GM21515 (cell line): ENCODE measurements around the gene LPCAT1.
"Not testable (repeated sequence)": the region's sequence is repeated elsewhere in the genome, so short reads cannot be mapped to it uniquely, and the experiment has no call there.

ENCODE experiments used
- ATAC-seq: cut with Tn5 transposase; IDR thresholded peaks from one replicate; pipeline ENCODE4 v1.9.1; 2021; ENCODE audit not compliant: unreplicated experiment

LPCAT1 gene

DNA sequence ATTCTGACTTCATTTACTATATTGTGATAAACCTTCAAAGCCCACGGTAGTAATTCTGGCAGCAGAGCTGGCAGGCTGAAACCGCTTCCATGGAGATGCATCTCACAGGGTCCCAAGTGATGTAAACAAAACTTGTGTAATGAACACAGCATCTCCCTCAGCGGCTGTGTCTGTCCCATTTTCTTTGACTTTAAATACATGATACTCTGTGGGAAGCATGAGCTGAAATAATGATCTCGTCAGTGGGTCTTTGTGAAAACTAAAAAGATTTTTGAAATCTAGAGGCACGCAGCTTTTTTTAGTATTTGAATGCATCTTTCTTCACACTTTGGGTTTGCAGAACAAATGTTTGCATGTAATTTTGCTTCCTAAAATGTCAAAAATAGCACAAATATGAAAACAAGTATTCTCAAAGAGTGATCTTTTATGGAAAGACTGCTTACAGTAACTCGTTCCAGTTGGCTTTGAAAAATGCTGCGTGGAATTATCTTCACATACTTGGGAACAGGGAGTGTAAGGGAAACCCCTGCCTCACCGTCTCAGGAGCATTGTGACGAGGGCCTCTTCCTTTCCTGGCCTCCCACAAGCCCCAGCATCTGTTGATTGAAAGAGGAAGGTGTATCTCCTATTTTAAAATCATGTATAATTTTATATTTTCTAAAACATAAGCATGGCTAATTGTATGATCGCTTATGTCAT lies 18.1 kb upstream of the LPCAT1 start:
- no peak for ATAC-seq

DNA sequence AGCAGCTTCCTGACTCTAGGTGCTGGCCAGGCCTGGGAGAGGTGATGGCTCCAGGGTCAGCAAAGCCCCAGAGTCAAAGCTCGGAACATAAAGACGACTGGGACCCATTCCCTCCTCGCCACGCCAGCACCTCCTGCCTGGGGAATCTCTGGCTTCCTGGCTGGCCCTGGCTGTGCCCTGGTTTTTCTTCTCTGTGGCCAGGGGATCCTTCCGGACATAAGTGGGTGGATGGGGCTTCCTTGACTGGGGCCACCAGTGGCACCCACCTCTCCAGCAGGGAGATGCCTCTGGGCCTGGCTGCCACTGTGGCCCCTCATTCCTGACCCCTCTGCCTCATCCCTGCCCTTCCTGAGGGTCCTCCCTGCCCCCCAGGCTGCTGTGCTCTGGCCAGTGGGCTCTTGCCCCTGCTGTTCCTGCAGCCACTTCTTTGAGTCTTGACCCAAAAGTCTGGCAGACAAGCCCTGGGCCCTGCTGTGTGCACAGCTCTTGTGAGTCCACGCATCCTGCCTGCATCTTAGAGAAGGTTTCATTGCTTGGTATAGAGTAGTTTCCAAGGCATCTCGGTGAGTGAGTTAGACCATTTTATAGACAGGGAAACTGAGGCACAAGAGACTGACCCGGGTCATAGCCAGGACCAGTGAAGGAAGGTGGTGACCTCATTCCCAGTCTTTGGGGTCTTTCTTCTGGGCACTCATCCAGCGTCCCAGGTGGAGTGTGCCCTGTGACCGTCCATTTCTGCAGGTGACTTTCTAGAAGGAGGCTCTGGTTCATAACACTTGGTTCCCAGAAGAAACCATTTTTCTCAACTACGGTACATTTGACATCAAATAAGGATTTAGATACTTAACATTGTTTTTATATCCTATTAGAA lies 17.3 kb upstream of the LPCAT1 start:
- no peak for ATAC-seq

DNA sequence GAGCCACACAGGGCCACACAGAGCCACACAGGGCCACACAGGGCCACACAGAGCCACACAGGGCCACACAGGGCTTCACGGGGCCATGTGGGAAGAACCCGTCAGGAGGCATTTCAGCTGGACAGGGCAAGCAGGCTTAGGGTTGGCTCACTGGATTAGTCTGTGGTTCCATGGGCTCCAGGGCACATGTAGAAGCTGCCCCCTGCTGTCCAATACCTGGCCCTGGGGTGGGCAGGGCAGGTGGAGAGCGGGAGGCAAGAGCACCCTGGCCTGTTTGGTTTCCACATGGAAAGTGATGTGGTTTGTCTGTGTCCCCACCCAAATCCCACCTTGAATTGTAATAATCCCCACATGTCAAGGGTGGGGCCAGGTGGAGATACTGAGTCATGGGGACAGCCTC lies 16.4 kb upstream of the LPCAT1 start:
- ATAC-seq = no peak

DNA sequence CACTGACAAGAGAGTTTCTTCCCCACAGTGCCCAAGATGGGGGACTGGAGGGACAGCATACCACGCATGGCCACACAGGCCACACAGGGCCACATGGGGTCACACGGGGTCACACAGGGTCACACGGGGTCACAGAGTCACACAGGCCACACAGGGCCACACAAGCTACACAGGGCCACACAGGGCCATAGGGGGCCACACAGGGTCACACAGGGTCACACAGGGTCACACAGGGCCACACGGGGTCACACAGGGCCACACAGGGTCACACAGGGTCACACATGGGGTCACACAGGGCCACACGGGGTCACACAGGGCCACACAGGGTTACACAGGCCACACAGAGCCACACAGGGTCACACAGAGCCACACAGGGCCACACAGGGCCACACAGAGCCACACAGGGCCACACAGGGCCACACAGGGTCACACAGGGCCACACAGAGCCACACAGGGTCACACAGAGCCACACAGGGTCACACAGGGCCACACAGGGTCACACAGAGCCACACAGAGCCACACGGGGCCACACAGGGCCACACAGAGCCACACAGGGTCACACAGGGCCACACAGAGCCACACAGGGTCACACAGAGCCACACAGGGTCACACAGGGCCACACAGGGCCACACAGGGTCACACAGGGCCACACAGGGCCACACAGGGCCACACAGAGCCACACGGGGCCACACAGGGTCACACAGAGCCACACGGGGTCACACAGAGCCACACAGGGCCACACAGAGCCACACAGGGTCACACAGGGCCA lies 15.8 kb upstream of the LPCAT1 start:
- ATAC-seq = not testable (repeated sequence)

DNA sequence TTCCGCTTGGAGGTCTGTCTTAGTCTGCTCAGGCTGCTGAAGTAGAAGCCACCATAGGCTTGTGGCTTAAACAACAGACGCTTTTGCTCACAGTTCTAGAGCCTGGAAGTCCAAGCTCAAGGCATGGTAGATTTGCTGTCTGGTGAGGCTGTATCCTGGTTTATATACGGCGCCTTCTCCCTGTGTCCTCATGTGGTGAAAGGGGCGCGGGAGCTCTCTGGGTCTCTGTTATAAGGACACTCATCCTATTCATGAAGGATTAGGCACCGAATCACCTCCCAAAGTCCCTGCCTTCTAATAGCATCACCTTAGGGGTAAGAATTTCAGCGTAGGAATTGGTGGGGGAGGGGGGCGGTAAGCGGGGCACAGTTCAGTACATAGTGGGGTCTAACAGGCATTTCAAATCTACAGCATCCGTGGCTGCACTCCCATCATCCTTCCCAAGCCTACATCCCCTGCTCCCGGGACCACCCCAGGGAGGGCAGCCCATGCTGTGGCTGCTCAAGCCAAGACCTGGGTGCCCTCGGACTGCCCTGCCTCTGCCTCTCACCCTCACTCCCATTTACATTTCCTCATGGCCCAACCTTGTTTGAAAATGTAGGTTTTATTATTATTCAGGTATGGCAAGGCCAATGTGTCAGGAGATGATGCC lies 15.1 kb upstream of the LPCAT1 start:
- no peak for ATAC-seq

DNA sequence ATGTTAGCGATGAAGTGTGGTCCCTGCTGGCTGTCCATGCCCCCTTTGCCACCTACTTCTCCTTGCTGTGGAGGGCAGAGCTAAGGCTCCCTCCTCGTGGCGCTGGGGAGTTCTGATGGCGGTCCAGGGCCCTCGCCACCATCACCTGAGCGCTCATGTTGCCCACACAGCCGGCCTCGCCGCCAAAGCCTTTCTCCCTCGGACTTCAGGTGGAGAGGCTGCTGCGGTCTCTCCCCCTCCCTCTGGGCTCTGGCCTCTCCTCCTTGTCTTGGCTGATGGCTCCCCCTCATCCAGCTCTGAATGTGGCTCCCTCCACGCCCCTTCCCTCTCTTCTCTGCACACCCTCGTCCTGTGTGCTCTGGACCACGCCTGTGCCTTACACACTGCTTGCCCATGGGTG lies 14.5 kb upstream of the LPCAT1 start:
- ATAC-seq = no peak

DNA sequence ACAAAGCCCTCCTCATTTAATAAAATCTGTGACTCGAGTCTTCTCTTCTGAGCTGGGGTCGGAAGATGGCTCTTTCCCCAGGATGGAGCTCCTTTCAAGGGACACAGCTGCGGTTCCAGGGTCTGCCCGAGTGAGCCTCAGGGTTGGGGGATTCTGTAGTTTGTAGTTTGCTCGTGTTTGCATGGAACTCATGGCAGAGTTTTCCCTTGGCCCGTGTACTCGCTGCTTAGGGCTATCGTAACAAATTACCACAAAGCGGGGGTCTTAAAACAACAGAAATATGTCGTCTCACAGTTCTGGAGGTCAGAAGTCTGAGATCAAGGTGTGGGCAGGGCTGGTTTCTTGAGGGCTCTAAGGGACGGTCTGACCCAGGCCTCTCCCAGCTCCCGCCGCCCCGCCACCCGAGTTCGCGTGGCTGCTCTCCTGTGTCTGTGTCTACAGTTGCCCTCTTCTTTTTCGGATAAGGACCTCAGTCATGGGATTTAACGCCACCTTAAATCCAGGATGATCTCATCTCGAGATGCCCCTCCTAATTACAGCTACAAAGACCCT lies 13.9 kb upstream of the LPCAT1 start:
- ATAC-seq = no peak

DNA sequence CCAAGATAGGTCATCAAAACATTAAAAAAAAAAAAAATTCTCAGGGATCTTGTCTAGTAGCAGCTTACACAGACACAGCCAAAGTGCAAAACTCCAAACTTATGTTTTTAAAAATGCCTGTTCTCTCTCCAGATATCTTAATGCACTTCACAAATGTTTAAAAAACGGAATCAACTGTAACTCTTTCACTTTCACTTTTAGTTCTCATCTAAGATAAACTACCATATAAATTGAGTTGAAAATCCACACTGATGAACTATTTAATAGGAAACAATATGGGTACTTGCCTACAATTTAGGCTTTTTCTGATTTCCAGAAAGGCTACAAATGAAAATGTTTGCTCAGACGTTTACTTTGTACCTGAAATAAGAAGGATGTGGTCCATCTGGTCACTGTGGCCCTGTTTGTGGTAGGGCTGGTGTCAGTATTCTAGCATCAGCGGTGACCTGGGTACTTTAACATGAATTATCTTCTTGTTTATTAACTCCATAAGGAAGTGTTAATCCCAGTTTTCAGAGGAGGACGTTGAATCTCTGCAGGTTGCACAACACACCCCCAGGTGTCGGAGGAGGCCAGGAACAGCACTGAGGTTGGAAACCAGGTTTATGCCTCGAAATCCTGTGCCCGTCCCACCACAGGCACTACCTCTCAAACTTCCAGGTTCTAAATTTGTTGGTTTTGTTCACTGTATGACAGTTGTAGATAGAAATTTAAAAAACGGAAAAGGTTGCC lies 13.3 kb upstream of the LPCAT1 start:
- peak; percentile 16 for ATAC-seq

DNA sequence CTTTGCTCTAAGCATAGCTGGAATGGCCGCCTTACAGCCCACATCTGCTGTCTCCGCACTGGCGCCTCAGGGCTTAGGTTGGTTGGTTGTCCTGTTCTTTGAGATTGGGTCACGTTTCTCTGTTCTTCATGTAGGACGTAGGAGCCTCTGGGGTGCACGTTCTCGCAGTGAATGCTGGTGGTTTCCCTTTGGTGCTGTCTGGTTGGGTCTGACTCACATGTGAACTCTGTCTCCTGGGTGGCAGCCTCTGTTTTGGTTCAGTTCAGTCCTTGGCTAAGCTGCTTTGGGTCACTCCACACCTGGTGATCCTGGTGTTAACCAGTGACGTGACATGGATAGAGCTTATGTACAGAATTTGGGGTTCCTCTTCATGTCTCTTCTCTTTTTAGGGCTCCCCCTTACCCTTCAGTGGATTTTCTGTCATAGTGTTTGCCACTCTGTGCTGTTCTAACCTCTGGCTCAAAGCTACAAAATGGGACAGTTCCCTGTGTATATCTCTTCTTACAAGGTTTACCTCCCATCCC lies 12.6 kb upstream of the LPCAT1 start:
- ATAC-seq = peak; percentile 94

DNA sequence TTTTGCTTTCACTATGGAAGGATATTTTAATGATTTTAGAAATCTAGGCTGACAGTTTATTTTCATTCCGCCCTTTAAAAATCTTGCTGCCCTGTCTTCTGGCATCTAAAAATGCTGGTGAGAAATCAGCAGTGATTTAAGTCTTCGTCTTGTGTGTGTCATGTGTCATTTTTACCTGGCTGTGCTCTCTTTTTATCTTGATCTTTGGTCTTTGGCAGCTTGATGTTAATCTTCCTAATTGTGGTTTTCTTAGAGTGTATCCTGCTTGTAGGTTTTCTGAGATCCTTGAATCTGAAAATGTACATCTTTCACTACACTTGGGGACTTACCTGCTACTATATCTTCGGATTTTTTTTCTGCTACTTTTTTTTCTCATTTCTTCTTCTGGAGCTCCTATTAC lies 11.9 kb upstream of the LPCAT1 start:
- ATAC-seq = no peak

DNA sequence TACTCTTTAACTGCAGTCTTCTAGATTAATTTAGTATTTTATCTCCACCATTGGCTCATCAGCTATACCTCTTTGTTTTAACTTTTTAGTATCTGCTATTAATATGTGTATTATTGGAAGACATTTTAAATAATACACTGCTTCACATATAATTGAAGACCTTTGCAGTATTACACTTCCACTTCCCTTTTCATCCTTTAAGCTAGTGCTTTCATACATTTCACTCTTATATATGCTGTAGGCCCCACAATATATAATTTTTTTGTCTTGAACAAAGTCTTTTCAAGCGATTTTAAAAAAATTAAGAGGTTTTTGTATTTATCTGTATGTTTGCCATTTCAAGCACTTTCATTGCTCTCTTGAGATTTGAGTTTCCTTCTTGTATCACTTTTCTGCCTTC lies 8.6 kb upstream of the LPCAT1 start:
- no peak for ATAC-seq

DNA sequence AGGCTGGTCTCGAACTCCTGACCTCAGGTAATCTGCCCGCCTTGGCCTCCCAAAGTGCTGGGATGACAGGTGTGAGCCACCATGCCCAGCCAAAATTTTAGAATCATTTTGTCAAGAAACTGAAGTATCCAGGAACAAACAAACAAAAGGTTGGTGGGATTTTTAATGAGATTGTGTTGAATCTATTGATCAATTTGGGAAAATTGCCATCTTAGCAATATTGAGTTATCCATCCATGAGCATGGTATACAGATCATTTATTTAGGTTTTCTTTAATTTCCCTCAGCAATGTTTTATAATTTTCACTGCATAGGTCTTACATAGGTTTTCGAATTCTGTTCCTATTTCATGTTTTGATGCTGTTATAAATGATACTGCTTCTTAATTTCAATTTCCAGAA lies 5.7 kb upstream of the LPCAT1 start:
- no peak for ATAC-seq

DNA sequence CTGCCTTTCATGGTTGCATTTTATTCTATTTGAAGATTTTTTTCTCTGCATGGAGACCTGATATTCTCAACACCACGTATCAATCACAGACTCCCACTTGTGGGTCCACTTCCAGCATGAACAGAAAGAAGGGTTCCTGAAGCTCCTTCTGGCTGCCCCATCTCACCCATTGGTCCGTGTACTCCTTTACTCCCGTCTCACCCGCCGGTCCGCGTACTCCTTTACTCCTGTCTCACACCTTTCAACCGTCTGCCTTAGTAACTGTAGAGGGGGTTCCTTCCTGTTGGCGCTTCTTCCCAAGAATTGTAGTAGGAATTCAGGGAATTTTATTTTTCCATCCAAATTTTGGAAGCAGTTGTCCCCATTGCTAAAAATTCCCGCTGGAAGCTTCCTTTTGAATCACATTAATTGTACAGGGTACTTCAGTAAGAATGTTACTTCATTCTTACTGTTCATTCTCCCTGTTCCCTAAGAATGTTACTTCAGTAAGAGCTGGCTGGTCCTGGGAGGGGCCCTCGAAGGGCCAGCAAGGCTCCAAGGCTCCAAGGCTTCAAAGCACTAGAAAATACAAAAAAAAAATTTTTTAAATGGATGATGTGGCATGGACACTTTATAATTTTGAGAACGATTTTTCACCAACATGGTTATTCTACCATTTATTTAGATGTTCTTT lies 3.9 kb upstream of the LPCAT1 start:
- no peak for ATAC-seq

DNA sequence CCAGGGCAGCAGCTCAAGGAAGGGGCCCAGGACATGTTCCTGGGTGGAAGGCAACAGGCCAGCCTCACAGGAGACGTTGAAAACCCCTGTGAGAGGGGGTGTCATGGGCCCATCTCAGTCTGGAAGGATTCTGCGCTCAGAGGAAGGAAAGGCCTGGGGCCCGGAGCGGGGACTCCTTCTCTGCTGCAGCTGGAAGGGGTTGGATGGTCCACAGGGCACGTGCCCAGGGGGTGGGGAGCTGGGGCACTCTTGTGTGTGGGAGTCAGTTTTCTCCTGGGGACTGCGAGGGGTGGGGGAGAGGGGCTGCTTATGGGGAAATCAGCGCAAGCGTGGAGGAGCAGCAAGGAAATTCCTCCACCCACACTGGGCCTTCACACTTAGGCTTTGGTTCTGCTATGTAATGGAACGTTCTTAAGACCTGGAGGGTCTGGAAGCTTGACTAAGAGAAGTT lies 2.9 kb upstream of the LPCAT1 start:
- no peak for ATAC-seq

DNA sequence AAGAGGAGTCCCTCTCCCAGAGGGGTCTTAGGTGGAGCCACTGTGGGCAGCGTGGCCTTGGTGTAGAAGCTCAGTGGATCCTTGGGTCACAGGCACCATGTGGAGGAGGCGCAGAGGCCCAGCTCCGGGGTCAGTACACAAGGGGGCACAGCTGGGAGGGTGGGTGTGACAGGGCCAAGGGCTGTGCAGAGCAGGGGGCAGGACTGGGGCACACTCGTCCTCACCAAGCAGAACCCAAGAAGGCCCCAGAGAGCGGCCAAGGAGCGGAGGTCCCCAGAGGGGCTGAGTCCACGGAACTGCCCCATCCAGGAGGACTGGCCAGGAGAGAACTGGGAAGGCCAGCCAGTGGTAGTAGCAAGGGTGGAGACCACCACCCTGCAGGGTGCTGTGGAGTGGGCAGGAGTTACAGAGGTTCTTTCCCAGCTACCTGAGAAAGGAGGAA lies 2.5 kb upstream of the LPCAT1 start:
- ATAC-seq = no peak

DNA sequence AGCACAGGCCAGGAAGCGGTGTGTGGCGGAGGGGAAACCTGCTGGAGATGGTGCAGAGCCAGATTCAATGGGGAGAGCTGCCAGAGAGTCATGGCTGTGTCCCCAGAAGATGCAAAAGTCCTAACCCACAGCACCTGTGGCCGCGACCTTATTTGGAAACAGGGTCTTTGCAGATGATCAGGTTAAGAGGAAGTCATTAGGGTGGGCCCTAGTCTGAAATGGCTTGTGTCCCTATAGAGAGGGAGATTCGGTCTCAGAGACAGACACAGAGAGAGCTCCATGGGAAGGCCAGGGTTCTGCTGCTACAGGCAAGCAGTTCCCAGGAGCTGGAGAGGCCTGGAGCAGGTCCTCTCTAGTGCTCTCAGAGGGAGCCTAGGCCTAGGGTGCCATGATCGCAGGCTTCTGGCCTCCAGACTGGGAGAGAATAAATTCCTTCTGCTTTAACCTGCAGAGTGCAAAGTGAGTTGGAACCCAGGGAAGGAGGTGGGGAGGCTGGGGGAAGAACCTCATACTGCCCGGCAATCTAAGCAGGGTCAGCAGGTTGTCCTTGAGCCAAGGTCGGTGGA lies 1.9 kb upstream of the LPCAT1 start:
- ATAC-seq = no peak

DNA sequence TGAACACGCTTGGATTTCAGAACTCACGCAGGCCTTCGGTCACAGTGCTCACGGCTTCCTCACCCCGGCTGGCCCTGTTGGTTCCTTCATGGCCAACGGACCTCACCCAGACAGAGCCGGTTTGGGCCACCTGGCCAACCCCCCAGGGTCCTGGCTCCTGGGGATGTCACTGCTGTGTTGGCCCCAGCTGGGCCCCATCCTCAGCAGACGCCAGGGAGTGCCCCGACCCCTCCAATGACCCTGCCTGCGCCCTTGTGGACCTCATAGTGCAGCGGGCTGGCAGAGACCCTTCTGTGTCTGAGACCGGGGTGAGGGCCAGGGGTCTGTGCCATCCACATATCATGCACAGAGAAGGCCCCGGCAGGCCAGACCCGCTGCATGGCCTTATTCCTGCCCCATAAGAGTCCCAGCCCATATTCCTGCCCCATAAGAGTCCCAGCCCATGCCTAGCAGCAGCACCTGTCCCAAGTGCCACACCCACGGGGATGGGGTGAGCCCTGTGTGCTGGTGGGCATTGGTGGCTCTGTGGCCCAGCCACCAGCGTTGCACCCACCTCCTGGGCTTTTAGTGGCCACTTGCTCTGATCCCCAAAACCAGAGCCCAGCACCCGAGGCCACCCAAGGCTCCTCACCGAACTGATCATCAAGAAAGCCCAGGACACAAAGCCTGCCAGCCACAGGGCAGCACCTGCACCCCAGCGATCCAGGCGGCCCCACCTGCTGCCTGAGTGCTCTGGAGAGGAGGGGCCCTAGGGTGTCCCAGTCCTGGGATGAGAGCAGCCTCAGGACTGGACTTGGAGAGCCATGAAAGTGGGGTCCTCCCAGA lies 1.3 kb upstream of the LPCAT1 start:
- ATAC-seq = no peak

DNA sequence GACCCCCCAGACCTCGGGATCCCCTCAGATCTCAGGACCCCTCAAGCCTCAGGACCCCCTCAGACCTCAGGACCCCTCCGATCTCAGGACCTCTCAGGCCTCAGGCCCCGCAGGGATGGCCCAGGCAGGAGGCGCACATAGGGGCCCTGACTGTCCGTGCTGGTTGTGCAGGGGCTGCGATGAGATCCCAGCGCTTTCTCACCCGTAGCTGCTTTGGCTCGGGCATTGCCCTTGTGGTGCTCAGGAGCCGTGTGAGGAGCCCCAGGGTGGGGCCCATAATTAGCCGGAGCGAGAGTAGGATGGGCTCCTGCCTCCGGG lies 680 bp upstream of the LPCAT1 start:
- ATAC-seq = no peak
